DMS53 treated with DMSO at 0.1 percent for 48 hours (cell line): Measurements from ENCODE around the gene EFL1.

ENCODE experiments used
- DNase-seq: peaks from one replicate; lab custom pipeline; 2025; ENCODE audit not compliant: unreplicated experiment; lab: John Stamatoyannopoulos, UW

Gene EFL1

DNA sequence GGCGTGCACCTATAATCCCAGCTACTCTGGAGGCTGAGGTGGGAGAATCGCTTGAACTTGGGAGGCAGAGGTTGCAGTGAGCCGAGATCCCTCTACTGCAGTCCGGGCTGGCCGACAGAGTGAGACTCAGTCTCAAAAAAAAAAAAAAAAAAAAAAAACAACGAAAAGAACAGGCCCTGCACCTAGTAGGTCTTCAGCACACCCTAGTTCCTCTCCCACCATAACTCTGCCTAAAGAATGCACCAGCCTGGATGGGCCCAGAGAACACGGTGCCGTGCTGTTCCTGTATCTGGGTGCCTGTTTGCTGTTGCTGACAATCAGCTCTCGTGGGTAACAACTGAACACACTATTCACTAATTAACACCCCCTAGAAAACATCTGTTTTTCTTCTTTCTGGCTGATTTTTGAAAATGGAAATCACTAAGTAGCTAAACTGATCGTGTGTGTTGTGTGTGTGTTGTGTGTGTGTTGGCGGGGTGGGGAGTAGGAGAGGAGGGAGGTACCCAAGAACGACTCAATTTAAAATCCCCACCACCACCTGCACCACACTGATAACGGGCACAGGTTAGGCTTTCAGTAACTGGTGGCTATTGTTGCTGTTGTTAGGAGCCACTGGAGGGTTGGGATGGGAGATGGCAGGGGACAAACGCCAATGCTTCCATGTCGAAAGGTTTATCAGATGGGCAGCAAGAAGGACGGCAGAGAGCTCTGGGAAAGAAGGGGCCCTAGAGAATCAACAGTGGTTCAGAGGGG is 176.1 kb downstream of the EFL1 start:
- DNase-seq = no peak

DNA sequence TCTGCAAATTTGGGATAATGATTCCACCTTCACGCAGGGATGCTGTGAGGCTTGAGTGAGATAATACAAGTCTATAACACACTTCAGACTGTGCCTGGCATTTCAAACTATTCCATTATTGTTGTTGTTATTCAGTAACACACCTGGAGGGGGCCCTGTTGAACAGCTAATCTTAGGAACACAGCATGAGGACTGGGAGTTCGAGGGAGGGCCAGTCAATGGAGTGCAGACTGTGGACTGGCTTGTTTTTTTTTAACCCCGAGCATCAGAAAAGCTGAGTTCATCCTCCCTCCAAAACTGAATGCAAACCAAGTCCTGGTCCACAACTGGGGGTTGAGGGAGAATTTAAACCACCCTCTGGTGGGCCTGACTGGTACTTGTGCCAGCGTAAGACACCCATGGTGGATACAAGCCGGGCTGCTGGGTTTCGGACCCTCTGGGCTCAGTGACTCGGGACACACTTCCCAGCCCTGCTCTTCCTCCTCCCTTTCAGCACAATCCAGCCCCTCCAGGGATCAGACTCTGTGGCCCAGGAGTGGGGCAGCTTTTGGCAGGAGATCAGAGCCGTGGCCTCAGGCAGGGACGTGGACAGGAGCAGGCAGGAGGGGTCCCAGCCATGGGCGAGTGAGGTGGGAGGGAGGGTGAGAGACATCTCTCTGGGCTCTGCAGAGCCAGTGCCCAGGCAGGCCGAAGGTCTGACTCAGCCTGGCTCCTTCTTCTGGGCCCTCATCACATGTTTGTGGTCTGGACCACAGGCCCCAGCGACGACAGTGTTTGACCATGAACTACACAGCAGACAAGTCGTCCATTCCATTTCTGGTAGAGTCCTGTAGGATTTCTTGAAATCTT is 180.4 kb downstream of the EFL1 start:
- DNase-seq = no peak

DNA sequence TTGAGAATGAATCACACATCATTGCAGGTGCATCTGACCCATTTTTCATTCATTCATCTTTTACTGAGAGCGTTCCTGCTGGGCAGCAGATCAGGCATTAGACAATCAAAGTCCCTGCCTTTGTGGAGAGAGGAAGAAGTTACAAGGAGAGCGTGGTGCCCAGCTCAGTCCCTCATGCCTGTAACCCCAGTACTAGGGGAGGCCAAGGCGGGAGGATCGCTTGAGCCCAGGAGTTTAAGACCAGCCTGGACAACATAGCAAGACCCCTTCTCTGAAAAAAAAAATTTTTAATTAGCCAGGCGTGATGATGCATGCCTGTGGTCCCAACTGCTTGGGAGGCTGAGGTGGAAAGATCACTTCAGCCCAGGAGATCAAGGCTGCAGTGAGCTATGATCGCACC is 181.8 kb downstream of the EFL1 start:
- DNase-seq = no peak
